Measurements from ENCODE around the gene TBC1D24. TPM values are rescaled to one million over a fixed set of nuclear protein-coding genes. Genes with fewer than 3 reads are reported as not detected.

TBC1D24 gene
- total and polyA plus RNA-seq, 9 of the 15 experiments (the other 6 are each of a cell fraction or from before 2014, with no cell fraction given), result 1.7 to 22.6 (median 7.2) TPM

DNA sequence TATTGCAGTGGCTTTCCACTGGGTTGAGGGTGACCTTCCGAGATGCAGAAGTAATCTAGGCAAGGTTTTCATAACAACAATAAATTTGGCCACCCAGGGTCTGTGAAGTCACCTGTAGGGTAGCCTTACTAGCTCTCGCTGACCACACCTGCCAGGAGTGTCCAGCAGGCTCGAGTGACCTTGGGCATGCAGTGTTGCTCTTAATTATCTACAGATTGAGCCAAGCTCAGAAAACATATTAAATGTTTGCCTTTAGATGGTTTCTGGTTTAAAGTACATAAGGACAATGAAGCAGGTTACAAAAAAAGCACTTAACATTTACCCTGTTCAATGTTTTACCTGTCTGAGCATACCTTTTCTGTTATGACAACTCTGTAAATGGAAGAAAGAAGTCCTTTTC is 1.8 kb downstream of the TBC1D24 start (continued):
- TF ChIP-seq RBM15 (IDR thresholded peaks at IDR 0.05; ENCODE audit: insufficient read depth, low read length), result no peak
- no peak for TF ChIP-seq CBX3 (IDR thresholded peaks at IDR 0.05; ENCODE audit: borderline replicate concordance in 1 of 2, low read length in 2 of 2)
- no peak for TF ChIP-seq ARID1B (IDR thresholded peaks at IDR 0.05)

DNA sequence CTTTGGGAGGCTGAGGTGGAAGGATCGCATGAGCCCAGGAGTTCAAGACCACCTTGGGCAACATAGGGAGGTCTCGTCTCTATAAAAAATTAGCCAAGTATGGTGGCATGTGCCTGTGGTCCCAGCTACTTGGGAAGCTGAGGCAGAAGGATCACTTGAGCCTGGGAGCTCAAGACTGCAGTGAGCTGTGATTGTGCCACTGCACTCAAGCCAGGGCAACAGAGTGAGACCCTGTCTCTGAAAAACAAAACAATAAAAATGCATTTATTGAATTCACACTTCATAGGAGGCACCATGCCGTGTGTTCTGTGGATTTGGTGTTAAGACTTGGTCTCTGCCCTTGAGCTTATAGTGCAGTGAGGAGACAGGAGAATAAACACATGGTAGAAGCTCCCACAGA is 2.4 kb downstream of the TBC1D24 start:
- CTCF ChIA-PET (ENCODE audit: low intra/inter-chr PET ratio), result no interaction called here
- Histone ChIP-seq H3K4me1 (replicated peaks in 1 of 2; ENCODE audit: control insufficient read depth in 2 of 2, insufficient read depth in 2 of 2, low read length in 2 of 2) (peaks cover 56 to 93% of the 10 kb centered on the region in 2 experiments), H3K4me3 (no peak overlapping the region)

More for the DNA sequence above, 2.4 kb downstream of the TBC1D24 start:
- TF ChIP-seq ZNF121 (CRISPR knock-in tag; conservative IDR thresholded peaks at IDR 0.05) (peak; percentile 64; the same call in 1 of the 2 replicates), ZEB2 (IDR thresholded peaks at IDR 0.05) (no peak)
- no peaks in the 10 kb centered on the region for H3K27me3 ChIP-seq (ENCODE audit: control insufficient read depth in 2 of 2, insufficient read depth in 2 of 2, low read length in 2 of 2)
- H3K4me2 ChIP-seq (ENCODE audit: insufficient read depth, low read length), result no peak overlapping the region
- H4K20me1 ChIP-seq (replicated peaks; ENCODE audit: control insufficient read depth, insufficient read depth, low read length), result peaks cover 3% of the 10 kb centered on the region; the same call in 1 of the 2 replicates
- no peaks in the 10 kb centered on the region for H3K9me1 ChIP-seq (ENCODE audit: control insufficient read depth, insufficient read depth, low read length)
- H3K79me2 ChIP-seq (ENCODE audit: control insufficient read depth, insufficient read depth, low read length), result peaks cover 80% of the 10 kb centered on the region
- no TSS peak for BruUV-seq (replicated peaks)
- FAIRE-seq (no peak), DNase-seq (ENCODE audit: extremely low read depth in 1 of 4, low spot score in 3 of 4) (no peak), ATAC-seq (no peak)
- no peak overlapping the region for H2AFZ ChIP-seq (ENCODE audit: low read depth, low read length)
- intact Hi-C loops (cut with micrococcal nuclease) (no loop called here), in situ Hi-C loops (cut with MboI) (no loop called here)
- H3K9ac ChIP-seq (ENCODE audit: insufficient read depth in 1 of 2, low read depth in 2 of 2, low read length in 2 of 2), result peak overlapping the region in 1 of 2 experiments; percentile 77; a peak in 1 of 4 replicates
- 82% methylated on average over 3 of the region's 3 CpGs for WGBS (ENCODE audit: insufficient coverage, low coverage, missing lambda C conversion rate)
- peaks cover 22% of the 10 kb centered on the region; the same call in 1 of the 3 replicates for H3K36me3 ChIP-seq (ENCODE audit: control insufficient read depth, insufficient read depth, low read length)
- H3K27ac ChIP-seq (ENCODE audit: extremely low read depth, low read depth, low read length), result no peak overlapping the region
- POLR2A ChIA-PET, result interaction anchor here (0.6 to 1.0 kb wide), 5 partner anchors 24 to 263 kb away, joined by 3 read pairs; partner anchors contain the start of gene PGP
- H3K9me3 ChIP-seq (replicated peaks; ENCODE audit: control insufficient read depth, insufficient read depth, low read depth, low read length), result no peaks in the 10 kb centered on the region
